ENCODE results near the gene MAVS. TPM values are rescaled to one million over a fixed set of nuclear protein-coding genes. Genes with fewer than 3 reads are reported as not detected.

MAVS gene
- total RNA-seq, 1 experiment from 2014 or later = 23.4 TPM

DNA sequence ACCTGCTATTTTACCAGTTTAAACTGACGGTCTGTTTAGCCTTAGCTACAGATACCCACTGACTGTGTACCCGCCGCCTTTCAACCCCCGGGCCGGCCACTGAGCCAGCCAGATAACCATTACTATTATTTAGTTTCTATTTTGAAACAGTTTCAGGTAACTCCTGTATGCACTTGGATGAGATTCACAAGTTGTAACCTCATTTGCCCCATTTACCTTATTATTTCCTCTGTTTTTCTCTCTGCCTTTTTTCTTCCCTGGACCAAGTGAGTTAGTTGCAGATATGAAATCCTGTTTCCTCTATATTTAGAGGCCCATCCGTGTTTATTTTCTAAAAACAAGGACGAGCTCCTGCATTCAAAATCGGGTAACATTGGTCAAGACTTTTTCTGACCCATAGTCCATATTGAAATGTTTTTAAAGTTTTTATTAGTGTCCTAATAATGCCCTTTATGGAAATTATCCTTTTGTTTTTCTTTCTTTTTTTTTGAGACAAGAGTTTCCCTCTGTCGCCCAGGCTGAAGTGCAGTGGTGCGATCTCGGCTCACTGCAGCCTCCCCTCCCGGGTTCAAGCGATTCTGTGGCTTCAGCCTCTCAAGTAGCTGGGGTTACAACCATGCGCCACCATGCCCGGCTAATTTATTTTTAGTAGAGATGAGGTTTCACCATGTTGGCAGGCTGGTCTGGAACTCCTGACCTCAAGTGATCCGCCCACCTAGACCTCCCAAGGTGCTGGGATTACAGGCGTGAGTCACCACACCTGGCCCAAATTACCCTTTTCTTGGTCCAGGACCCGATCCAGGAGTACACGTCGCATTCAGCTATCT is 25.5 kb upstream of the MAVS start:
- POLR2A ChIA-PET = interaction anchor here (1.0 to 1.3 kb wide), 3 partner anchors 21 to 44 kb away, joined by 3 to 5 read pairs (median 4); no protein-coding TSS in a partner anchor
- CTCF ChIA-PET = interaction anchor here (0.6 to 6.6 kb wide), 28 partner anchors 10 to 271 kb away, joined by 3 to 92 read pairs (median 5); partner anchors contain the start of genes ADISSP, CDC25B, CENPB and MAVS
- Mint-ChIP-seq H3K4me1 (peaks cover 22% of the 10 kb centered on the region), H3K27me3 (ENCODE audit: low read depth) (no peaks in the 10 kb centered on the region), H3K36me3 (no peaks in the 10 kb centered on the region), H3K9me3 (no peaks in the 10 kb centered on the region), H3K4me3 (peak overlapping the region; percentile 78), H3K27ac (peak overlapping the region; percentile 97)
- TF ChIP-seq CREM (CRISPR knock-in tag; IDR thresholded peaks at IDR 0.05) (no peak), FOXK1 (CRISPR knock-in tag; IDR thresholded peaks at IDR 0.05) (no peak)
- TF ChIP-seq, protein P1, sequence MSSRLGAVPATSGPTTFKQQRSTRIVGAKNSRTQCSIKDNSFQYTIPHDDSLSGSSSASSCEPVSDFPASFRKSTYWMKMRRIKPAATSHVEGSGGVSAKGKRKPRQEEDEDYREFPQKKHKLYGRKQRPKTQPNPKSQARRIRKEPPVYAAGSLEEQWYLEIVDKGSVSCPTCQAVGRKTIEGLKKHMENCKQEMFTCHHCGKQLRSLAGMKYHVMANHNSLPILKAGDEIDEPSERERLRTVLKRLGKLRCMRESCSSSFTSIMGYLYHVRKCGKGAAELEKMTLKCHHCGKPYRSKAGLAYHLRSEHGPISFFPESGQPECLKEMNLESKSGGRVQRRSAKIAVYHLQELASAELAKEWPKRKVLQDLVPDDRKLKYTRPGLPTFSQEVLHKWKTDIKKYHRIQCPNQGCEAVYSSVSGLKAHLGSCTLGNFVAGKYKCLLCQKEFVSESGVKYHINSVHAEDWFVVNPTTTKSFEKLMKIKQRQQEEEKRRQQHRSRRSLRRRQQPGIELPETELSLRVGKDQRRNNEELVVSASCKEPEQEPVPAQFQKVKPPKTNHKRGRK (CRISPR knock-in tag; IDR thresholded peaks at IDR 0.05; ENCODE audit: borderline replicate concordance) = no peak
- TF ChIP-seq, protein P2, sequence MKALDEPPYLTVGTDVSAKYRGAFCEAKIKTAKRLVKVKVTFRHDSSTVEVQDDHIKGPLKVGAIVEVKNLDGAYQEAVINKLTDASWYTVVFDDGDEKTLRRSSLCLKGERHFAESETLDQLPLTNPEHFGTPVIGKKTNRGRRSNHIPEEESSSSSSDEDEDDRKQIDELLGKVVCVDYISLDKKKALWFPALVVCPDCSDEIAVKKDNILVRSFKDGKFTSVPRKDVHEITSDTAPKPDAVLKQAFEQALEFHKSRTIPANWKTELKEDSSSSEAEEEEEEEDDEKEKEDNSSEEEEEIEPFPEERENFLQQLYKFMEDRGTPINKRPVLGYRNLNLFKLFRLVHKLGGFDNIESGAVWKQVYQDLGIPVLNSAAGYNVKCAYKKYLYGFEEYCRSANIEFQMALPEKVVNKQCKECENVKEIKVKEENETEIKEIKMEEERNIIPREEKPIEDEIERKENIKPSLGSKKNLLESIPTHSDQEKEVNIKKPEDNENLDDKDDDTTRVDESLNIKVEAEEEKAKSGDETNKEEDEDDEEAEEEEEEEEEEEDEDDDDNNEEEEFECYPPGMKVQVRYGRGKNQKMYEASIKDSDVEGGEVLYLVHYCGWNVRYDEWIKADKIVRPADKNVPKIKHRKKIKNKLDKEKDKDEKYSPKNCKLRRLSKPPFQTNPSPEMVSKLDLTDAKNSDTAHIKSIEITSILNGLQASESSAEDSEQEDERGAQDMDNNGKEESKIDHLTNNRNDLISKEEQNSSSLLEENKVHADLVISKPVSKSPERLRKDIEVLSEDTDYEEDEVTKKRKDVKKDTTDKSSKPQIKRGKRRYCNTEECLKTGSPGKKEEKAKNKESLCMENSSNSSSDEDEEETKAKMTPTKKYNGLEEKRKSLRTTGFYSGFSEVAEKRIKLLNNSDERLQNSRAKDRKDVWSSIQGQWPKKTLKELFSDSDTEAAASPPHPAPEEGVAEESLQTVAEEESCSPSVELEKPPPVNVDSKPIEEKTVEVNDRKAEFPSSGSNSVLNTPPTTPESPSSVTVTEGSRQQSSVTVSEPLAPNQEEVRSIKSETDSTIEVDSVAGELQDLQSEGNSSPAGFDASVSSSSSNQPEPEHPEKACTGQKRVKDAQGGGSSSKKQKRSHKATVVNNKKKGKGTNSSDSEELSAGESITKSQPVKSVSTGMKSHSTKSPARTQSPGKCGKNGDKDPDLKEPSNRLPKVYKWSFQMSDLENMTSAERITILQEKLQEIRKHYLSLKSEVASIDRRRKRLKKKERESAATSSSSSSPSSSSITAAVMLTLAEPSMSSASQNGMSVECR (CRISPR knock-in tag; IDR thresholded peaks at IDR 0.05; ENCODE audit: borderline replicate concordance) = 0 out of 2 replicates have a peak, but pooled peaks have one; percentile 9
- TF ChIP-seq, protein P3, sequence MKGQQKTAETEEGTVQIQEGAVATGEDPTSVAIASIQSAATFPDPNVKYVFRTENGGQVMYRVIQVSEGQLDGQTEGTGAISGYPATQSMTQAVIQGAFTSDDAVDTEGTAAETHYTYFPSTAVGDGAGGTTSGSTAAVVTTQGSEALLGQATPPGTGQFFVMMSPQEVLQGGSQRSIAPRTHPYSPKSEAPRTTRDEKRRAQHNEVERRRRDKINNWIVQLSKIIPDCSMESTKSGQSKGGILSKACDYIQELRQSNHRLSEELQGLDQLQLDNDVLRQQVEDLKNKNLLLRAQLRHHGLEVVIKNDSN (CRISPR knock-in tag; IDR thresholded peaks at IDR 0.05) = no peak
- ATAC-seq (no peak), DNase-seq (ENCODE audit: low spot score) (no peak)

DNA sequence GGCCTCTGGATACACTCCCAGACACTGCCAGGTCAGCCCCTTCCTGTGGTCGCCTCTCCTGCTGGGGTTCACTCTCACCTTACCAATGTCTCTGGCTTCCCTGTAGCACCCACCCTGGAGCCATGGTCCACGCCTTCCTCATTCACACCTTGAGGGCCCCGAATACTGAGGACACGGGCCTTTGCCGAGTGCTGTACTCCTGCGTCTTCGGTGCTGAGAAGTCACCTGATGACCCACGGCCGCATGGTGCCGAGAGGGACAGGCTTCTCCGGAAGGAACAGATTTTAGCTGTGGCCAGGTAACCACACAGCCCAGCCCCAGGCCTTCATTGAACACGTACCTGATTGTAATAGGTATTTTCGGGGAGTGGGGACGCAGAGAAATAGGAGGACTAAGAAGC is 24.6 kb upstream of the MAVS start:
- Mint-ChIP-seq H3K4me1 (peaks cover 15% of the 10 kb centered on the region), H3K27ac (peak overlapping the region; percentile 71; the same call in 1 of the 2 replicates), H3K9me3 (no peaks in the 10 kb centered on the region), H3K27me3 (ENCODE audit: low read depth) (no peaks in the 10 kb centered on the region), H3K4me3 (peak overlapping the region; percentile 78), H3K36me3 (no peaks in the 10 kb centered on the region)
- no peak for TF ChIP-seq NR2C2 (CRISPR knock-in tag; IDR thresholded peaks at IDR 0.05)
- no peak for TF ChIP-seq NFE2L1 (CRISPR knock-in tag; IDR thresholded peaks at IDR 0.05)
- TF ChIP-seq, protein P4, sequence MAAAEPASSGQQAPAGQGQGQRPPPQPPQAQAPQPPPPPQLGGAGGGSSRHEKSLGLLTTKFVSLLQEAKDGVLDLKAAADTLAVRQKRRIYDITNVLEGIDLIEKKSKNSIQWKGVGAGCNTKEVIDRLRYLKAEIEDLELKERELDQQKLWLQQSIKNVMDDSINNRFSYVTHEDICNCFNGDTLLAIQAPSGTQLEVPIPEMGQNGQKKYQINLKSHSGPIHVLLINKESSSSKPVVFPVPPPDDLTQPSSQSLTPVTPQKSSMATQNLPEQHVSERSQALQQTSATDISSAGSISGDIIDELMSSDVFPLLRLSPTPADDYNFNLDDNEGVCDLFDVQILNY (CRISPR knock-in tag; IDR thresholded peaks at IDR 0.05) = no peak
- no peak for TF ChIP-seq ETV6 (CRISPR knock-in tag; IDR thresholded peaks at IDR 0.05)
- TF ChIP-seq GABPB1 (CRISPR knock-in tag; IDR thresholded peaks at IDR 0.05) = no peak
- TF ChIP-seq, protein P5, sequence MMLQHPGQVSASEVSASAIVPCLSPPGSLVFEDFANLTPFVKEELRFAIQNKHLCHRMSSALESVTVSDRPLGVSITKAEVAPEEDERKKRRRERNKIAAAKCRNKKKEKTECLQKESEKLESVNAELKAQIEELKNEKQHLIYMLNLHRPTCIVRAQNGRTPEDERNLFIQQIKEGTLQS (CRISPR knock-in tag; conservative IDR thresholded peaks at IDR 0.05) = no peak
- TF ChIP-seq ZBTB21 (CRISPR knock-in tag; IDR thresholded peaks at IDR 0.05; ENCODE audit: borderline replicate concordance) = no peak
- no peak for TF ChIP-seq MYBL2 (CRISPR knock-in tag; IDR thresholded peaks at IDR 0.05)
- ATAC-seq = no peak
- ChIA-PET POLR2A (interaction anchor here (0.6 kb wide), 1 partner anchor 22 kb away, joined by 3 read pairs; no protein-coding TSS in a partner anchor), CTCF (interaction anchor here (1.6 to 4.0 kb wide), 2 partner anchors 44 to 53 kb away, joined by 4 to 35 read pairs; partner anchors contain the start of gene ADISSP)
- no peak for DNase-seq (ENCODE audit: low spot score)
